GM12865 (cell line): ENCODE measurements around the gene TCTA.

Experiments used
- DNase-seq: peaks from one replicate; pipeline ENCODE4 v3.0.0; 2010; ENCODE audit warnings: low read depth
- H3K4me3 ChIP-seq: 2 replicates; pipeline ENCODE4 v1.5.1; 2011; ENCODE audit warnings: mild to moderate bottlenecking, low read depth, low read length, control low read depth
- CTCF ChIP-seq: IDR thresholded peaks from 2 replicates; pipeline ENCODE4 v1.5.1; 2011; ENCODE audit warnings: low read length, control low read depth, low read depth, inconsistent platforms; ENCODE audit not compliant: insufficient read depth; ENCODE audit errors: missing control alignments

TCTA gene

GRCh38 chr3:49416867-49417266 is 4.6 kb downstream of the TCTA start:
- no peak for DNase-seq
- no peak overlapping the region for H3K4me3 ChIP-seq
- TF ChIP-seq CTCF = no peak

- H3K4me3 ChIP-seq = no peak overlapping the region
- no peak for TF ChIP-seq CTCF
- DNase-seq = no peak
Measured at GRCh38 chr3:49417516-49418120, 5.4 kb downstream of the TCTA start.

- no peak for TF ChIP-seq CTCF
- H3K4me3 ChIP-seq = no peak overlapping the region
- DNase-seq = no peak
Measured at GRCh38 chr3:49421890-49422378, 9.7 kb downstream of the TCTA start.

GRCh38 chr3:49422379-49423248 is 10.4 kb downstream of the TCTA start, which contains the start of gene AMT:
AMT (minus strand) TSS chr3:49422473; CDS start chr3:49422450, 23 bp downstream.
- no peak for DNase-seq
- TF ChIP-seq CTCF = no peak
- H3K4me3 ChIP-seq = no peak within 1 kb of the TSS

- H3K4me3 ChIP-seq = no peak overlapping the region
- no peak for TF ChIP-seq CTCF
- no peak for DNase-seq
Measured at GRCh38 chr3:49424816-49425215, 12.6 kb downstream of the TCTA start.

- no peak overlapping the region for H3K4me3 ChIP-seq
- no peak for DNase-seq
- no peak for TF ChIP-seq CTCF
Measured at GRCh38 chr3:49427586-49427985, 15.4 kb downstream of the TCTA start.
